Fibroblast of upper back skin (primary cell): ENCODE measurements around the gene LMTK3.

Source experiments
- DNase-seq: peaks from one replicate; pipeline ENCODE4 v3.0.0-alpha.2; 2013

Gene LMTK3

GRCh38 chr19:48484931-48485612 lies 26.6 kb downstream of the LMTK3 start:
- DNase-seq: no peak

- no peak for DNase-seq
Observed at GRCh38 chr19:48484247-48484893, 27.3 kb downstream of the LMTK3 start.

- DNase-seq: no peak
Observed at GRCh38 chr19:48483301-48483700, 28.3 kb downstream of the LMTK3 start.

- peak; percentile 43 for DNase-seq
Observed at GRCh38 chr19:48481846-48482639, 29.6 kb downstream of the LMTK3 start.

GRCh38 chr19:48480558-48481500 lies 30.8 kb downstream of the LMTK3 start:
- peak; percentile 52 for DNase-seq

GRCh38 chr19:48480183-48480557 lies 31.5 kb downstream of the LMTK3 start:
- DNase-seq: peak; percentile 16

- no peak for DNase-seq
Observed at GRCh38 chr19:48479686-48480085, 31.9 kb downstream of the LMTK3 start.

GRCh38 chr19:48478339-48479256 lies 33.0 kb downstream of the LMTK3 start:
- no peak for DNase-seq

- DNase-seq: no peak
Observed at GRCh38 chr19:48477698-48478338, 33.8 kb downstream of the LMTK3 start.

GRCh38 chr19:48477067-48477685 lies 34.5 kb downstream of the LMTK3 start:
- no peak for DNase-seq

GRCh38 chr19:48476176-48476575 lies 35.5 kb downstream of the LMTK3 start:
- DNase-seq: no peak

GRCh38 chr19:48475369-48476068 lies 36.1 kb downstream of the LMTK3 start:
- no peak for DNase-seq

GRCh38 chr19:48474084-48474592 lies 37.5 kb downstream of the LMTK3 start:
- no peak for DNase-seq

GRCh38 chr19:48473161-48473966 lies 38.3 kb downstream of the LMTK3 start:
- no peak for DNase-seq

- DNase-seq: no peak
Observed at GRCh38 chr19:48471836-48472235, 39.8 kb downstream of the LMTK3 start.

- DNase-seq: no peak
Observed at GRCh38 chr19:48470856-48471255, 40.8 kb downstream of the LMTK3 start.

- DNase-seq: no peak
Observed at GRCh38 chr19:48469934-48470680, 41.5 kb downstream of the LMTK3 start.

GRCh38 chr19:48469289-48469881 lies 42.2 kb downstream of the LMTK3 start, which contains the start of gene CYTH2:
CYTH2 (plus strand) TSS chr19:48469369; CDS start chr19:48469508, 139 bp downstream.
- peak; percentile 80 for DNase-seq
